Dermis microvascular lymphatic vessel endothelial cell (primary cell): ENCODE measurements around the gene TRIM34. TPM values are rescaled to one million over a fixed set of nuclear protein-coding genes. Genes with fewer than 3 reads are reported as not detected.
"Not testable (repeated sequence)": the region's sequence is repeated elsewhere in the genome, so short reads cannot be mapped to it uniquely, and the experiment has no call there.

Source experiments
- DNase-seq, 2 donors: peaks; one replicate each; pipeline versions ENCODE4 v3.0.0 to v3.0.0-alpha.2; 2010; ENCODE audit warnings: low read depth in 2 of 2
- total RNA-seq: library from RNA; depleted of rRNA; stranded (reverse); fragments of >200 nt; gene quantifications from 2 replicates; pipeline ENCODE4 v1.2.1, GENCODE V29; 2014

Gene TRIM34
- total RNA-seq, 1 donor from 2014 or later: 8.0 TPM

- peak in 1 of 2 donors; percentile 6 for DNase-seq
Observed at GRCh38 chr11:5684036-5684645, 59.3 kb downstream of the TRIM34 start.

- peak; percentile 96 to 99 for DNase-seq
Observed at GRCh38 chr11:5684646-5685362, 60.0 kb downstream of the TRIM34 start, which contains the start of gene TRIM5. Gene TRIM5 (minus strand): TSS chr11:5685074. CDS start chr11:5680177, 4,897 bp downstream.

- no peak for DNase-seq
Observed at GRCh38 chr11:5686426-5686825, 61.6 kb downstream of the TRIM34 start.

GRCh38 chr11:5688482-5688881, 63.7 kb downstream of the TRIM34 start:
- no peak for DNase-seq

- DNase-seq: peak; percentile 10 to 66
Observed at GRCh38 chr11:5689551-5689983, 64.8 kb downstream of the TRIM34 start, which contains the start of gene TRIM22. Gene TRIM22 (plus strand): TSS chr11:5689790. CDS start chr11:5696233, 6,443 bp downstream.

GRCh38 chr11:5690216-5690615, 65.4 kb downstream of the TRIM34 start:
- peak in 1 of 2 donors; percentile 31 for DNase-seq

GRCh38 chr11:5690736-5691135, 65.9 kb downstream of the TRIM34 start:
- peak in 1 of 2 donors; percentile 3 for DNase-seq

GRCh38 chr11:5691238-5691963, 66.6 kb downstream of the TRIM34 start:
- not testable (repeated sequence) for DNase-seq

GRCh38 chr11:5691964-5692361, 67.2 kb downstream of the TRIM34 start:
- DNase-seq: no peak

Other genes starting within 250 kb of the TRIM34 start
- gene OR51M1, start 241.2 kb upstream of the TRIM34 start, total RNA-seq: not detected in 2 replicates
- not detected in 2 replicates for gene OR51Q1, start 202.9 kb upstream of the TRIM34 start, total RNA-seq
- gene OR51I1, start 183.5 kb upstream of the TRIM34 start, total RNA-seq: 0.13 TPM in 1 of 2 replicates, not detected in the other
- not detected in 2 replicates for gene OR51I2, start 175.7 kb upstream of the TRIM34 start, total RNA-seq
- not detected in 2 replicates for gene OR52D1, start 136.3 kb upstream of the TRIM34 start, total RNA-seq
- not detected in 2 replicates for gene UBQLN3, start 115.0 kb upstream of the TRIM34 start, total RNA-seq
- gene UBQLNL, start 108.3 kb upstream of the TRIM34 start, total RNA-seq: not detected in 2 replicates
- gene OR52H1, start 76.5 kb upstream of the TRIM34 start, total RNA-seq: 0.13 TPM in 2 replicates
- gene OR52B6, start 44.1 kb upstream of the TRIM34 start, total RNA-seq: not detected in 2 replicates
- 0.38 and 3.9 TPM in 2 replicates for gene TRIM6, start 28.4 kb upstream of the TRIM34 start, total RNA-seq
- gene TRIM5, start 60.1 kb downstream of the TRIM34 start, total RNA-seq: 44.7 and 59.7 TPM in 2 replicates
- gene TRIM22, start 64.8 kb downstream of the TRIM34 start, total RNA-seq: 60.6 and 85.6 TPM in 2 replicates
- gene OR56B1, start 111.4 kb downstream of the TRIM34 start, total RNA-seq: not detected in 2 replicates
- gene OR52N4, start 129.2 kb downstream of the TRIM34 start, total RNA-seq: not detected in 2 replicates
- gene OR52N5, start 158.4 kb downstream of the TRIM34 start, total RNA-seq: not detected in 2 replicates
- gene OR52N1, start 166.3 kb downstream of the TRIM34 start, total RNA-seq: not detected in 2 replicates
- not detected in 2 replicates for gene OR52N2, start 183.9 kb downstream of the TRIM34 start, total RNA-seq
- gene OR52E6, start 216.9 kb downstream of the TRIM34 start, total RNA-seq: not detected in 2 replicates
- not detected in 2 replicates for gene OR52E8, start 232.7 kb downstream of the TRIM34 start, total RNA-seq